Measurements from ENCODE around the gene CCSER1. TPM values are rescaled to one million over a fixed set of nuclear protein-coding genes. Genes with fewer than 3 reads are reported as not detected.

The CCSER1 gene
- total and polyA plus RNA-seq, 2 donors (not counting 1 experiment from before 2014, with no cell fraction given): 10.7 to 39.5 TPM

GRCh38 chr4:90441770-90442169 lies 314.6 kb downstream of the CCSER1 start:
- H3K9me3 Mint-ChIP-seq (ENCODE audit: insufficient read depth): no peaks in the 10 kb centered on the region
- POLR2A ChIA-PET: no interaction called here
- H3K4me1 Mint-ChIP-seq: no peaks in the 10 kb centered on the region
- no peak overlapping the region for H3K27ac ChIP-seq (ENCODE audit: low read length in 2 of 2)
- no peaks in the 10 kb centered on the region for H4K20me1 ChIP-seq (ENCODE audit: control insufficient read depth, insufficient read depth, low read length, poor library complexity, severe bottlenecking)
- no peak for ATAC-seq (ENCODE audit: low read depth)
- no peak overlapping the region for H3K4me2 ChIP-seq (replicated peaks; ENCODE audit: low read depth, low read length, poor library complexity, severe bottlenecking)
- 72% methylated on average over 2 of the region's 2 CpGs for WGBS (ENCODE audit: insufficient coverage)
- no peaks in the 10 kb centered on the region for H3K27me3 ChIP-seq (replicated peaks in 1 of 4; ENCODE audit: control extremely low read depth in 1 of 4, control insufficient read depth in 3 of 4, insufficient read depth in 4 of 4, low read length in 3 of 4)
- no peak overlapping the region for H3K4me3 ChIP-seq (ENCODE audit: control extremely low read depth in 1 of 5, extremely low read depth in 1 of 5, insufficient read depth in 1 of 5, low read depth in 2 of 5, low read length in 4 of 5)
- H3K9me3 ChIP-seq (ENCODE audit: control extremely low read depth in 1 of 3, control insufficient read depth in 2 of 3, insufficient read depth in 1 of 3, low read length in 2 of 3): no peaks in the 10 kb centered on the region
- CTCF ChIA-PET: no interaction called here
- no peaks in the 10 kb centered on the region for H3K36me3 ChIP-seq (replicated peaks in 1 of 2; ENCODE audit: control extremely low read depth in 1 of 2, control insufficient read depth in 1 of 2, extremely low read depth in 1 of 2, insufficient read depth in 2 of 2, low read length in 1 of 2)
- H3K27me3 Mint-ChIP-seq: no peaks in the 10 kb centered on the region
- H3K9ac ChIP-seq (ENCODE audit: low read length): no peak overlapping the region
- intact Hi-C loops (cut with micrococcal nuclease): no loop called here
- H2AFZ ChIP-seq (ENCODE audit: insufficient read depth, low read depth, low read length, poor library complexity, severe bottlenecking): no peak overlapping the region
- no peaks in the 10 kb centered on the region for H3K79me2 ChIP-seq (ENCODE audit: control insufficient read depth, insufficient read depth, low read length)
- no peak overlapping the region for H3K27ac Mint-ChIP-seq
- H3K4me3 Mint-ChIP-seq: no peak overlapping the region
- TF ChIP-seq EZH2 (IDR thresholded peaks at IDR 0.05; ENCODE audit: borderline replicate concordance, insufficient read depth, low read depth, low read length, poor library complexity, severe bottlenecking): no peak
- DNase-seq: no peak
- no peaks in the 10 kb centered on the region for H3K4me1 ChIP-seq (ENCODE audit: control insufficient read depth in 2 of 2, insufficient read depth in 2 of 2, low read length in 2 of 2)

- DNase-seq: no peak
- no peaks in the 10 kb centered on the region for H4K20me1 ChIP-seq (ENCODE audit: control insufficient read depth, insufficient read depth, low read length, poor library complexity, severe bottlenecking)
- H3K36me3 ChIP-seq (replicated peaks in 1 of 2; ENCODE audit: control extremely low read depth in 1 of 2, control insufficient read depth in 1 of 2, extremely low read depth in 1 of 2, insufficient read depth in 2 of 2, low read length in 1 of 2): no peaks in the 10 kb centered on the region
- no peak overlapping the region for H2AFZ ChIP-seq (ENCODE audit: insufficient read depth, low read depth, low read length, poor library complexity, severe bottlenecking)
- H3K4me2 ChIP-seq (replicated peaks; ENCODE audit: low read depth, low read length, poor library complexity, severe bottlenecking): no peak overlapping the region
- Mint-ChIP-seq H3K27me3 (no peaks in the 10 kb centered on the region), H3K4me3 (no peak overlapping the region), H3K9me3 (ENCODE audit: insufficient read depth) (no peaks in the 10 kb centered on the region), H3K27ac (no peak overlapping the region), H3K4me1 (no peaks in the 10 kb centered on the region)
- ChIA-PET CTCF (no interaction called here), POLR2A (no interaction called here)
- H3K9ac ChIP-seq (ENCODE audit: low read length): no peak overlapping the region
- no peaks in the 10 kb centered on the region for H3K9me3 ChIP-seq (ENCODE audit: control extremely low read depth in 1 of 3, control insufficient read depth in 2 of 3, insufficient read depth in 1 of 3, low read length in 2 of 3)
- no peaks in the 10 kb centered on the region for H3K4me1 ChIP-seq (ENCODE audit: control insufficient read depth in 2 of 2, insufficient read depth in 2 of 2, low read length in 2 of 2)
- H3K79me2 ChIP-seq (ENCODE audit: control insufficient read depth, insufficient read depth, low read length): no peaks in the 10 kb centered on the region
- no peak overlapping the region for H3K27ac ChIP-seq (ENCODE audit: low read length in 2 of 2)
- WGBS (ENCODE audit: insufficient coverage): no CpG with 5 or more reads among the region's 2 CpGs
- intact Hi-C loops (cut with micrococcal nuclease): no loop called here
- H3K4me3 ChIP-seq (ENCODE audit: control extremely low read depth in 1 of 5, extremely low read depth in 1 of 5, insufficient read depth in 1 of 5, low read depth in 2 of 5, low read length in 4 of 5): no peak overlapping the region
- no peaks in the 10 kb centered on the region for H3K27me3 ChIP-seq (replicated peaks in 1 of 4; ENCODE audit: control extremely low read depth in 1 of 4, control insufficient read depth in 3 of 4, insufficient read depth in 4 of 4, low read length in 3 of 4)
- TF ChIP-seq CTCF (IDR thresholded peaks at IDR 0.05) (no peak), EZH2 (IDR thresholded peaks at IDR 0.05; ENCODE audit: borderline replicate concordance, insufficient read depth, low read depth, low read length, poor library complexity, severe bottlenecking) (no peak)
- ATAC-seq (ENCODE audit: low read depth): no peak
Observed at GRCh38 chr4:90442619-90443018, 315.4 kb downstream of the CCSER1 start.

All from B cell (primary cell).